ENCODE measurements around the gene STAB2. TPM values are rescaled to one million over a fixed set of nuclear protein-coding genes. Genes with fewer than 3 reads are reported as not detected.

Gene STAB2
- polyA plus RNA-seq, 1 donor from 2014 or later = not detected

GRCh38 chr12:103786201-103786600, 199.1 kb downstream of the STAB2 start:
- TF ChIP-seq, protein P1, sequence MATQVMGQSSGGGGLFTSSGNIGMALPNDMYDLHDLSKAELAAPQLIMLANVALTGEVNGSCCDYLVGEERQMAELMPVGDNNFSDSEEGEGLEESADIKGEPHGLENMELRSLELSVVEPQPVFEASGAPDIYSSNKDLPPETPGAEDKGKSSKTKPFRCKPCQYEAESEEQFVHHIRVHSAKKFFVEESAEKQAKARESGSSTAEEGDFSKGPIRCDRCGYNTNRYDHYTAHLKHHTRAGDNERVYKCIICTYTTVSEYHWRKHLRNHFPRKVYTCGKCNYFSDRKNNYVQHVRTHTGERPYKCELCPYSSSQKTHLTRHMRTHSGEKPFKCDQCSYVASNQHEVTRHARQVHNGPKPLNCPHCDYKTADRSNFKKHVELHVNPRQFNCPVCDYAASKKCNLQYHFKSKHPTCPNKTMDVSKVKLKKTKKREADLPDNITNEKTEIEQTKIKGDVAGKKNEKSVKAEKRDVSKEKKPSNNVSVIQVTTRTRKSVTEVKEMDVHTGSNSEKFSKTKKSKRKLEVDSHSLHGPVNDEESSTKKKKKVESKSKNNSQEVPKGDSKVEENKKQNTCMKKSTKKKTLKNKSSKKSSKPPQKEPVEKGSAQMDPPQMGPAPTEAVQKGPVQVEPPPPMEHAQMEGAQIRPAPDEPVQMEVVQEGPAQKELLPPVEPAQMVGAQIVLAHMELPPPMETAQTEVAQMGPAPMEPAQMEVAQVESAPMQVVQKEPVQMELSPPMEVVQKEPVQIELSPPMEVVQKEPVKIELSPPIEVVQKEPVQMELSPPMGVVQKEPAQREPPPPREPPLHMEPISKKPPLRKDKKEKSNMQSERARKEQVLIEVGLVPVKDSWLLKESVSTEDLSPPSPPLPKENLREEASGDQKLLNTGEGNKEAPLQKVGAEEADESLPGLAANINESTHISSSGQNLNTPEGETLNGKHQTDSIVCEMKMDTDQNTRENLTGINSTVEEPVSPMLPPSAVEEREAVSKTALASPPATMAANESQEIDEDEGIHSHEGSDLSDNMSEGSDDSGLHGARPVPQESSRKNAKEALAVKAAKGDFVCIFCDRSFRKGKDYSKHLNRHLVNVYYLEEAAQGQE (IDR thresholded peaks at IDR 0.05; ENCODE audit: borderline replicate concordance) = no peak
- TF ChIP-seq SMC3 (conservative IDR thresholded peaks at IDR 0.05; ENCODE audit: poor library complexity) = no peak
- TF ChIP-seq POLR2AphosphoS5 (IDR thresholded peaks at IDR 0.05) = no peak
- TF ChIP-seq EZH2 (IDR thresholded peaks at IDR 0.05; ENCODE audit: borderline replicate concordance, insufficient read depth, low read length, poor library complexity, severe bottlenecking) = no peak
- no peak for TF ChIP-seq MXI1 (conservative IDR thresholded peaks at IDR 0.05; ENCODE audit: poor library complexity, severe bottlenecking)
- TF ChIP-seq TAF1 (IDR thresholded peaks at IDR 0.05; ENCODE audit: low read depth) = no peak
- TF ChIP-seq, protein P2, sequence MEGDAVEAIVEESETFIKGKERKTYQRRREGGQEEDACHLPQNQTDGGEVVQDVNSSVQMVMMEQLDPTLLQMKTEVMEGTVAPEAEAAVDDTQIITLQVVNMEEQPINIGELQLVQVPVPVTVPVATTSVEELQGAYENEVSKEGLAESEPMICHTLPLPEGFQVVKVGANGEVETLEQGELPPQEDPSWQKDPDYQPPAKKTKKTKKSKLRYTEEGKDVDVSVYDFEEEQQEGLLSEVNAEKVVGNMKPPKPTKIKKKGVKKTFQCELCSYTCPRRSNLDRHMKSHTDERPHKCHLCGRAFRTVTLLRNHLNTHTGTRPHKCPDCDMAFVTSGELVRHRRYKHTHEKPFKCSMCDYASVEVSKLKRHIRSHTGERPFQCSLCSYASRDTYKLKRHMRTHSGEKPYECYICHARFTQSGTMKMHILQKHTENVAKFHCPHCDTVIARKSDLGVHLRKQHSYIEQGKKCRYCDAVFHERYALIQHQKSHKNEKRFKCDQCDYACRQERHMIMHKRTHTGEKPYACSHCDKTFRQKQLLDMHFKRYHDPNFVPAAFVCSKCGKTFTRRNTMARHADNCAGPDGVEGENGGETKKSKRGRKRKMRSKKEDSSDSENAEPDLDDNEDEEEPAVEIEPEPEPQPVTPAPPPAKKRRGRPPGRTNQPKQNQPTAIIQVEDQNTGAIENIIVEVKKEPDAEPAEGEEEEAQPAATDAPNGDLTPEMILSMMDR (IDR thresholded peaks at IDR 0.05; ENCODE audit: poor library complexity, severe bottlenecking) = no peak
- no peak for TF ChIP-seq EP300 (conservative IDR thresholded peaks at IDR 0.05; ENCODE audit: poor library complexity, severe bottlenecking)
- no peak for TF ChIP-seq RAD21 (conservative IDR thresholded peaks at IDR 0.05)
- H3K9me2 ChIP-seq (ENCODE audit: insufficient read depth, low read length) = no peaks in the 10 kb centered on the region
- H3K36me3 ChIP-seq (ENCODE audit: insufficient read depth, low read length) = no peaks in the 10 kb centered on the region
- H3K27ac ChIP-seq (ENCODE audit: low read length) = no peak overlapping the region
- H4K20me1 ChIP-seq (ENCODE audit: insufficient read depth) = no peaks in the 10 kb centered on the region
- no peaks in the 10 kb centered on the region for H3K9me3 ChIP-seq (ENCODE audit: low read length)
- H3K4me3 ChIP-seq (ENCODE audit: low read length) = no peak overlapping the region
- H3K27me3 ChIP-seq (ENCODE audit: insufficient read depth, low read depth, low read length) = no peaks in the 10 kb centered on the region
- no peak overlapping the region for H3K4me2 ChIP-seq (ENCODE audit: low read length)
- H3K79me2 ChIP-seq (replicated peaks; ENCODE audit: insufficient read depth, low read length) = no peaks in the 10 kb centered on the region
- H3K9ac ChIP-seq (ENCODE audit: low read length) = no peak overlapping the region
- H3F3A ChIP-seq (ENCODE audit: insufficient read depth, low read length, poor library complexity, severe bottlenecking) = no peaks in the 10 kb centered on the region
- no peak overlapping the region for H2AFZ ChIP-seq (ENCODE audit: low read depth, low read length)

GRCh38 chr12:103791350-103791920, 204.4 kb downstream of the STAB2 start:
- Histone ChIP-seq H3K9me3 (ENCODE audit: low read length) (no peaks in the 10 kb centered on the region), H2AFZ (ENCODE audit: low read depth, low read length) (no peak overlapping the region), H4K20me1 (ENCODE audit: insufficient read depth) (no peaks in the 10 kb centered on the region), H3K36me3 (ENCODE audit: insufficient read depth, low read length) (no peaks in the 10 kb centered on the region), H3F3A (ENCODE audit: insufficient read depth, low read length, poor library complexity, severe bottlenecking) (peaks cover 3% of the 10 kb centered on the region), H3K4me2 (ENCODE audit: low read length) (no peak overlapping the region), H3K9ac (ENCODE audit: low read length) (no peak overlapping the region), H3K79me2 (replicated peaks; ENCODE audit: insufficient read depth, low read length) (no peaks in the 10 kb centered on the region), H3K27ac (ENCODE audit: low read length) (no peak overlapping the region), H3K27me3 (ENCODE audit: insufficient read depth, low read depth, low read length) (no peaks in the 10 kb centered on the region), H3K9me2 (ENCODE audit: insufficient read depth, low read length) (no peaks in the 10 kb centered on the region), H3K4me3 (ENCODE audit: low read length) (no peak overlapping the region)
- TF ChIP-seq RAD21 (conservative IDR thresholded peaks at IDR 0.05) (no peak), EZH2 (IDR thresholded peaks at IDR 0.05; ENCODE audit: borderline replicate concordance, insufficient read depth, low read length, poor library complexity, severe bottlenecking) (no peak), SMC3 (conservative IDR thresholded peaks at IDR 0.05; ENCODE audit: poor library complexity) (no peak), EP300 (conservative IDR thresholded peaks at IDR 0.05; ENCODE audit: poor library complexity, severe bottlenecking) (no peak), MXI1 (conservative IDR thresholded peaks at IDR 0.05; ENCODE audit: poor library complexity, severe bottlenecking) (no peak)
- TF ChIP-seq, protein P1 (IDR thresholded peaks at IDR 0.05; ENCODE audit: borderline replicate concordance) = no peak

Data from neural cell (in vitro differentiated cells).